ENCODE data around the gene INTS1.
"Not testable (repeated sequence)": the region's sequence is repeated elsewhere in the genome, so short reads cannot be mapped to it uniquely, and the experiment has no call there.

The INTS1 gene

GRCh38 chr7:1460821-1461645 is 43.2 kb downstream of the INTS1 start:
- no peak for DNase-seq (ENCODE audit: low spot score)

GRCh38 chr7:1459920-1460820 is 44.0 kb downstream of the INTS1 start:
- peak; percentile 6 for DNase-seq (ENCODE audit: low spot score)

- peak; percentile 98 for DNase-seq (ENCODE audit: low spot score)
These were observed 44.7 kb downstream of the INTS1 start for GRCh38 chr7:1459512-1459892.

GRCh38 chr7:1458683-1459511 is 45.3 kb downstream of the INTS1 start, which contains the start of gene MICALL2:
Gene MICALL2, minus strand, starts transcription at chr7:1459470. Its CDS starts 144 bp downstream, at chr7:1459326.
- peak; percentile 17 for DNase-seq (ENCODE audit: low spot score)

GRCh38 chr7:1457949-1458682 is 46.1 kb downstream of the INTS1 start:
- DNase-seq (ENCODE audit: low spot score) = no peak

- DNase-seq (ENCODE audit: low spot score) = no peak
These were observed 46.9 kb downstream of the INTS1 start for GRCh38 chr7:1457059-1457948.

GRCh38 chr7:1455955-1456354 is 48.2 kb downstream of the INTS1 start:
- DNase-seq (ENCODE audit: low spot score) = no peak

- DNase-seq (ENCODE audit: low spot score) = no peak
These were observed 48.8 kb downstream of the INTS1 start for GRCh38 chr7:1455241-1455939.

GRCh38 chr7:1454542-1454941 is 49.6 kb downstream of the INTS1 start:
- no peak for DNase-seq (ENCODE audit: low spot score)

GRCh38 chr7:1452205-1452604 is 52.0 kb downstream of the INTS1 start:
- DNase-seq (ENCODE audit: low spot score) = no peak

GRCh38 chr7:1450987-1451386 is 53.2 kb downstream of the INTS1 start:
- DNase-seq (ENCODE audit: low spot score) = no peak

- no peak for DNase-seq (ENCODE audit: low spot score)
These were observed 53.8 kb downstream of the INTS1 start for GRCh38 chr7:1450431-1450830.

GRCh38 chr7:1449951-1450350 is 54.2 kb downstream of the INTS1 start:
- no peak for DNase-seq (ENCODE audit: low spot score)

GRCh38 chr7:1449501-1449900 is 54.7 kb downstream of the INTS1 start:
- no peak for DNase-seq (ENCODE audit: low spot score)

- no peak for DNase-seq (ENCODE audit: low spot score)
These were observed 55.2 kb downstream of the INTS1 start for GRCh38 chr7:1448958-1449357.

GRCh38 chr7:1447551-1448244 is 56.5 kb downstream of the INTS1 start:
- DNase-seq (ENCODE audit: low spot score) = no peak

- DNase-seq (ENCODE audit: low spot score) = no peak
These were observed 57.1 kb downstream of the INTS1 start for GRCh38 chr7:1447112-1447511.

- no peak for DNase-seq (ENCODE audit: low spot score)
These were observed 57.6 kb downstream of the INTS1 start for GRCh38 chr7:1446620-1447032.

GRCh38 chr7:1446026-1446425 is 58.2 kb downstream of the INTS1 start:
- not testable (repeated sequence) for DNase-seq (ENCODE audit: low spot score)

All from CD4-positive, alpha-beta T cell treated with Interleukin-2 at 100 ng/mL for 4 hours (primary cell).